H1 (cell line): ENCODE measurements around the gene KEL. TPM values are rescaled to one million over a fixed set of nuclear protein-coding genes. Genes with fewer than 3 reads are reported as not detected.

Experiments
- CTCF ChIA-PET: fragments of 300-600 bp; sonication (Branson Sonifier 250); formaldehyde crosslinking; loops from one replicate; lab custom pipeline; 2021; ENCODE audit not compliant: partially characterized antibody; lab: Charles Lee
- POLR2A ChIA-PET: fragments of 300-600 bp; sonication (Branson Sonifier 250); formaldehyde crosslinking; loops from one replicate; lab custom pipeline; 2021; ENCODE audit warnings: inconsistent platforms; ENCODE audit not compliant: partially characterized antibody; lab: Charles Lee
- DNase-seq, 2 experiments: peaks; one replicate each; pipeline versions ENCODE4 v3.0.0 to v3.0.0-alpha.2; 2010 to 2022; ENCODE audit warnings: low spot score in 2 of 2, low read depth in 1 of 2, mixed read lengths in 1 of 2
- FAIRE-seq: peaks from 2 replicates; lab custom pipeline; 2011; peaks lifted over from hg19 to GRCh38; lab: Jason Lieb, UNC
- H2AFZ ChIP-seq: 2 replicates; pipeline ENCODE4 v1.8.1; 2012; ENCODE audit warnings: low read length, inconsistent platforms
- H2AK5ac ChIP-seq: 2 replicates; pipeline ENCODE4 v1.6.1; 2013; ENCODE audit warnings: low read depth, low read length
- H2BK120ac ChIP-seq: replicated peaks from 2 replicates; pipeline ENCODE3; 2013; ENCODE audit warnings: low read depth, low read length, inconsistent platforms
- H2BK12ac ChIP-seq: 2 replicates; pipeline ENCODE4 v1.6.1; 2013; ENCODE audit warnings: low read depth, low read length
- H2BK15ac ChIP-seq: 2 replicates; pipeline ENCODE4 v1.6.1; 2013; ENCODE audit warnings: low read length
- H2BK20ac ChIP-seq: 2 replicates; pipeline ENCODE4 v1.6.1; 2013; ENCODE audit warnings: low read length
- H2BK5ac ChIP-seq: 2 replicates; pipeline ENCODE4 v1.6.1; 2013; ENCODE audit warnings: low read depth, low read length
- H3K14ac ChIP-seq: 2 replicates; pipeline ENCODE4 v1.6.1; 2013; ENCODE audit warnings: inconsistent platforms; ENCODE audit not compliant: insufficient read length
- H3K18ac ChIP-seq: 2 replicates; pipeline ENCODE4 v1.6.1; 2013; ENCODE audit warnings: low read length; ENCODE audit errors: extremely low read depth
- H3K23ac ChIP-seq: 2 replicates; pipeline ENCODE4 v1.6.1; 2013; ENCODE audit warnings: inconsistent platforms; ENCODE audit not compliant: insufficient read length
- H3K23me2 ChIP-seq: 2 replicates; pipeline ENCODE4 v1.6.1; 2013; ENCODE audit warnings: low read depth, low read length
- H3K27ac ChIP-seq: 2 replicates; pipeline ENCODE4 v1.6.1; 2011; ENCODE audit warnings: low read depth, low read length, inconsistent platforms
- H3K27me3 ChIP-seq, 4 experiments: replicated peaks in 1 of 4; 1 replicate in 1 of 4; 2 replicates in 3 of 4; pipeline versions ENCODE4 v1.6.1 to v1.8.1; 2011 to 2013; ENCODE audit warnings: low read length in 3 of 4, mild to moderate bottlenecking in 3 of 4, inconsistent platforms in 2 of 4, mixed read lengths in 2 of 4, moderate library complexity in 1 of 4; ENCODE audit not compliant: control insufficient read depth in 3 of 4, insufficient read depth in 3 of 4; ENCODE audit errors: extremely low read depth in 1 of 4
- H3K36me3 ChIP-seq, 4 experiments: 2 replicates each; pipeline versions ENCODE4 v1.6.1 to v1.8.1; 2011 to 2013; ENCODE audit warnings: mild to moderate bottlenecking in 4 of 4, low read length in 3 of 4, moderate library complexity in 2 of 4, control low read depth in 1 of 4, inconsistent platforms in 1 of 4; ENCODE audit not compliant: insufficient read depth in 4 of 4, control insufficient read depth in 2 of 4
- H3K4ac ChIP-seq: replicated peaks from 2 replicates; pipeline ENCODE3; 2013; ENCODE audit warnings: low read length, low read depth, mixed read lengths, inconsistent platforms; ENCODE audit not compliant: insufficient read length
- H3K4me1 ChIP-seq, 4 experiments: replicated peaks in 1 of 4; 1 replicate in 1 of 4; 2 replicates in 3 of 4; pipeline versions ENCODE4 v1.6.1 to v1.8.1; 2011 to 2013; ENCODE audit warnings: low read length in 3 of 4, inconsistent platforms in 2 of 4, mixed read lengths in 1 of 4; ENCODE audit not compliant: insufficient read depth in 4 of 4, control insufficient read depth in 3 of 4
- H3K4me2 ChIP-seq, 2 experiments: 2 replicates each; pipeline versions ENCODE4 v1.6.1 to v1.8.1; 2011 to 2013; ENCODE audit warnings: low read depth in 2 of 2, low read length in 2 of 2, control low read depth in 1 of 2, inconsistent platforms in 1 of 2, mild to moderate bottlenecking in 1 of 2; ENCODE audit not compliant: insufficient read depth in 1 of 2
- H3K4me3 ChIP-seq, 4 experiments: fragments of 200-600, 300-600 bp in 1 of 4; sonication (generic), shearing (Covaris generic), sonication (Bioruptor Twin) in 1 of 4; 2 replicates each; pipeline versions ENCODE4 v1.5.1 to v1.8.1; 2011 to 2016; ENCODE audit warnings: low read length in 4 of 4, low read depth in 3 of 4, control low read depth in 2 of 4, inconsistent platforms in 2 of 4, mild to moderate bottlenecking in 2 of 4, mixed read lengths in 1 of 4, moderate library complexity in 1 of 4; ENCODE audit not compliant: insufficient read depth in 2 of 4; ENCODE audit errors: extremely low read depth in 1 of 4
- H3K56ac ChIP-seq: replicated peaks from 2 replicates; pipeline ENCODE3; 2013; ENCODE audit warnings: low read depth, mild to moderate bottlenecking, mixed read lengths, low read length, inconsistent platforms; ENCODE audit not compliant: insufficient read length
- H3K79me1 ChIP-seq: 2 replicates; pipeline ENCODE4 v1.6.1; 2013; ENCODE audit warnings: low read depth, low read length, control low read depth
- H3K79me2 ChIP-seq, 2 experiments: 2 replicates each; pipeline versions ENCODE4 v1.6.1 to v1.8.1; 2012 to 2013; ENCODE audit warnings: low read length in 2 of 2, mild to moderate bottlenecking in 2 of 2, inconsistent platforms in 1 of 2; ENCODE audit not compliant: insufficient read depth in 2 of 2, control insufficient read depth in 1 of 2
- H3K9ac ChIP-seq, 4 experiments: replicated peaks in 1 of 4; 1 replicate in 1 of 4; 2 replicates in 3 of 4; pipeline versions ENCODE4 v1.6.1 to v1.8.1; 2011 to 2013; ENCODE audit warnings: low read depth in 3 of 4, low read length in 3 of 4, control low read depth in 2 of 4, mild to moderate bottlenecking in 2 of 4, moderate library complexity in 2 of 4, inconsistent platforms in 1 of 4; ENCODE audit errors: extremely low read depth in 1 of 4
- H3K9me3 ChIP-seq, 2 experiments: 2 replicates each; pipeline versions ENCODE4 v1.6.1 to v1.8.1; 2012 to 2013; ENCODE audit warnings: mild to moderate bottlenecking in 2 of 2, moderate library complexity in 2 of 2, control low read depth in 1 of 2, inconsistent platforms in 1 of 2, low read depth in 1 of 2, low read length in 1 of 2, mixed read lengths in 1 of 2; ENCODE audit not compliant: insufficient read depth in 2 of 2
- H4K20me1 ChIP-seq, 2 experiments: replicated peaks in 1 of 2; 2 replicates each; pipeline versions ENCODE3 to v1.8.1; 2011 to 2013; ENCODE audit warnings: inconsistent platforms in 2 of 2, low read length in 2 of 2, mild to moderate bottlenecking in 1 of 2; ENCODE audit not compliant: insufficient read depth in 2 of 2, control insufficient read depth in 1 of 2
- H4K5ac ChIP-seq: 2 replicates; pipeline ENCODE4 v1.6.1; 2013; ENCODE audit warnings: low read length, low read depth, mixed read lengths, inconsistent platforms; ENCODE audit not compliant: insufficient read length
- H4K8ac ChIP-seq: 2 replicates; pipeline ENCODE4 v1.8.0; 2013; ENCODE audit warnings: mild to moderate bottlenecking, moderate library complexity, low read length, inconsistent platforms; ENCODE audit not compliant: insufficient read depth; ENCODE audit errors: extremely low read depth
- H4K91ac ChIP-seq: replicated peaks from 2 replicates; pipeline ENCODE3; 2013; ENCODE audit warnings: low read length, mixed read lengths, inconsistent platforms; ENCODE audit not compliant: insufficient read length
- BRCA1 ChIP-seq: IDR thresholded peaks from 2 replicates; pipeline ENCODE4 v1.6.1; 2012; ENCODE audit warnings: low read depth, low read length, improper control_type of control experiment
- CBX8 ChIP-seq: fragments of 300-800, 300-1000 bp; sonication (generic); IDR thresholded peaks from 2 replicates; pipeline ENCODE4 v1.7.1; 2016; ENCODE audit warnings: low read depth, low read length, borderline replicate concordance
- CEBPB ChIP-seq: IDR thresholded peaks from 2 replicates; pipeline ENCODE4 v1.6.1; 2012; ENCODE audit warnings: low read depth, low read length
- CHD1 ChIP-seq: IDR thresholded peaks from 2 replicates; pipeline ENCODE4 v1.6.1; 2012; ENCODE audit warnings: low read depth, low read length, improper control_type of control experiment
- FOSL1 ChIP-seq: IDR thresholded peaks from 2 replicates; pipeline ENCODE4 v1.6.1; 2011; ENCODE audit warnings: mild to moderate bottlenecking, low read depth, low read length, moderate library complexity; ENCODE audit not compliant: insufficient read depth
- GABPA ChIP-seq: IDR thresholded peaks from 2 replicates; pipeline ENCODE4 v1.6.1; 2011; ENCODE audit warnings: mild to moderate bottlenecking, low read length, moderate library complexity, borderline replicate concordance; ENCODE audit not compliant: insufficient read depth
- HDAC2 ChIP-seq, 2 experiments: fragments of 300-600 bp in 1 of 2; sonication (generic) in 1 of 2; IDR thresholded peaks; 2 replicates each; pipeline ENCODE4 v1.6.1; 2011 to 2012; ENCODE audit warnings: low read depth in 2 of 2, low read length in 2 of 2, mild to moderate bottlenecking in 2 of 2, moderate library complexity in 2 of 2, borderline replicate concordance in 1 of 2, inconsistent platforms in 1 of 2
- RFX5 ChIP-seq: IDR thresholded peaks from 2 replicates; pipeline ENCODE4 v1.6.1; 2011; ENCODE audit warnings: low read depth, low read length, improper control_type of control experiment, borderline replicate concordance
- SAP30 ChIP-seq: fragments of 300-600 bp; sonication (generic); IDR thresholded peaks from 2 replicates; pipeline ENCODE4 v1.7.1; 2012; ENCODE audit warnings: low read length, moderate library complexity, mild to moderate bottlenecking, inconsistent platforms; ENCODE audit not compliant: insufficient read depth, insufficient replicate concordance
- SP1 ChIP-seq: IDR thresholded peaks from 2 replicates; pipeline ENCODE4 v1.6.1; 2011; ENCODE audit warnings: low read depth, low read length
- TBP ChIP-seq: IDR thresholded peaks from 2 replicates; pipeline ENCODE4 v1.6.1; 2011; ENCODE audit warnings: low read depth, low read length, improper control_type of control experiment
- TCF12 ChIP-seq: IDR thresholded peaks from 2 replicates; pipeline ENCODE4 v1.6.1; 2011; ENCODE audit warnings: low read depth, mild to moderate bottlenecking, low read length
- YY1 ChIP-seq: IDR thresholded peaks from 2 replicates; pipeline ENCODE4 v1.6.1; 2011; ENCODE audit warnings: low read depth, mild to moderate bottlenecking, low read length
- WGBS, 2 experiments: shearing (Covaris generic) in 1 of 2; methylation state at CpG; one replicate each; pipeline versions ENCODE4 v1.1.6 to v1.1.7; 2013 to 2015; ENCODE audit warnings: low lambda C conversion rate in 2 of 2, mixed read lengths in 2 of 2, inconsistent platforms in 1 of 2, low coverage in 1 of 2, missing lambda C conversion rate in 1 of 2; ENCODE audit not compliant: insufficient replicate concordance in 2 of 2, insufficient coverage in 1 of 2, insufficient read length in 1 of 2; ENCODE audit errors: extremely low coverage in 1 of 2, missing lambda C conversion rate in 1 of 2; 5-methylcytosine and 5-hydroxymethylcytosine counted together
- polyA plus RNA-seq, 7 experiments: library from polyadenylated mRNA; depleted of rRNA in 3 of 7; stranded (reverse) in 5 of 7; unstranded in 2 of 7; fragments of >200 nt in 5 of 7; fragments of 200-250 nt in 2 of 7; gene quantifications; 1 replicate in 5 of 7; 2 replicates in 1 of 7; 4 replicates in 1 of 7; pipeline versions ENCODE4 v1.2.1 to v1.2.3, GENCODE V29; 2011 to 2013; ENCODE audit warnings: missing spikeins in 2 of 7, mixed read lengths in 2 of 7
- total RNA-seq: library from RNA; stranded (reverse); fragmentation: NEBNext Ultra II Directional; extraction: Animal tissue kit (Norgen Biotek cat#: 25700); gene quantifications from 2 replicates; pipeline ENCODE4 v1.2.1, GENCODE V29; 2021

KEL gene
- total and polyA plus RNA-seq, 2 of the 8 experiments (the other 6 are each of a cell fraction or from before 2014, with no cell fraction given), result 1.8 to 1.9 TPM

- Histone ChIP-seq H3K36me3 (no peaks in the 10 kb centered on the region), H2BK12ac (no peak overlapping the region), H3K9ac (no peak overlapping the region), H3K4me2 (no peak overlapping the region), H2AFZ (no peak overlapping the region), H3K23me2 (no peaks in the 10 kb centered on the region), H3K23ac (no peak overlapping the region), H4K91ac (no peak overlapping the region), H3K14ac (no peak overlapping the region), H2AK5ac (no peak overlapping the region), H3K79me1 (no peaks in the 10 kb centered on the region), H2BK15ac (no peak overlapping the region), H3K18ac (no peak overlapping the region), H2BK5ac (no peak overlapping the region), H3K27ac (no peak overlapping the region), H3K4ac (no peak overlapping the region), H4K8ac (no peak overlapping the region), H4K5ac (no peak overlapping the region), H3K4me3 (no peak overlapping the region), H3K4me1 (no peaks in the 10 kb centered on the region), H2BK20ac (no peak overlapping the region), H2BK120ac (no peak overlapping the region), H3K79me2 (no peaks in the 10 kb centered on the region), H3K27me3 (no peaks in the 10 kb centered on the region; a peak in 1 of 7 replicates), H3K9me3 (no peaks in the 10 kb centered on the region), H4K20me1 (no peaks in the 10 kb centered on the region), H3K56ac (no peak overlapping the region)
- ChIA-PET POLR2A (interaction anchor here (0.5 kb wide), 1 partner anchor 22 kb away, joined by 3 read pairs; no protein-coding TSS in a partner anchor), CTCF (interaction anchor here (3.0 kb wide), 1 partner anchor 54 kb away, joined by 10 read pairs; no protein-coding TSS in a partner anchor)
- FAIRE-seq (no peak), DNase-seq (no peak)
- TF ChIP-seq HDAC2 (IDR thresholded peaks at IDR 0.05; ENCODE audit: borderline replicate concordance in 1 of 2, low read depth in 2 of 2, low read length in 2 of 2) (no peak), SAP30 (no peak), TBP (no peak), FOSL1 (no peak), RFX5 (no peak), CEBPB (no peak), SP1 (no peak), YY1 (no peak), TCF12 (no peak), CHD1 (no peak), GABPA (no peak), BRCA1 (no peak), CBX8 (no peak)
- WGBS, 2 experiments, result 98% methylated on average over 4 of the region's 4 CpGs; no CpG with 5 or more reads in 1 of the 2 experiments
Observed at GRCh38 chr7:142948603-142949002, 13.6 kb downstream of the KEL start.
